Hematopoietic multipotent progenitor cell treated with erythropoietin and hydrocortisone succinate and interleukin-3 and kit ligand, for 15 days (in vitro differentiated cells): ENCODE data around the gene DAZAP1.
"Not testable (repeated sequence)": the region's sequence is repeated elsewhere in the genome, so short reads cannot be mapped to it uniquely, and the experiment has no call there.

Source experiments
- DNase-seq: peaks from one replicate; pipeline ENCODE4 v3.0.0-alpha.2; 2015; ENCODE audit warnings: low spot score

DAZAP1 gene

GRCh38 chr19:1426736-1427135, 19.4 kb downstream of the DAZAP1 start:
- no peak for DNase-seq

DNA sequence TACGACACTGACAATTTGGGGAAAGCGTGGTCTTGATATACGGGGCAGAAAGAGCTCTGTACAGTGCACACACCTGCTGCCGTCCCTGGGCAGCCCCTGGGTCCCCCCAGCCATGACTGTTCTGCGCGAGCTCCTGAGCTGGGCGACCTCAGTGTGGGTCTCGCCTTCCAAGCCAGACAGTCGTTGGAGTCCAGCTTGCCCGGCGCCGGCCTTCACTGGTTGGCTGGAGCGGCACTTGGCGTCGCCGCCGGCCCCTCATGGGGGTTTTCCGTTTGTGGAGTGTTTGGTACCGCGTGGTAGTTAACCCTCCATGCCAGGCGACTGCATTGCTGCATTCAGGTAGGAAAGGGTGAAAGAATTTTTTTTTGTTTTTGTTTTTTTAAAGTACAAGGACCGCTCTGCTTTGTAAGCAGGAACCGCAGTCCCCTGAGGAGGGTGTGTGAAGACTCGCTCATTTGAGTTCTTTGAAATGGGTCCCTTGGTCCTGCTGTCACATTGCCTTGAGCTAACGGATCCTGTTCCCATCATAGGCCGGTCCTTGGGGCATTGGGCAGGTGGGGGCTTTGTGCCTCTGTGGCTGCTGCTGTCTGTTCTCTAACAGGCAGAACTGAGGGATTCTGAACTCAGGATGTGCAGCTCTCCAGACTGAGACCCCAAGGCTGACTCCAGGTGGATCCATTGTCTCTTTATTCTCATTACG, 20.0 kb downstream of the DAZAP1 start:
- no peak for DNase-seq

GRCh38 chr19:1428738-1429391, 21.5 kb downstream of the DAZAP1 start:
- no peak for DNase-seq

DNA sequence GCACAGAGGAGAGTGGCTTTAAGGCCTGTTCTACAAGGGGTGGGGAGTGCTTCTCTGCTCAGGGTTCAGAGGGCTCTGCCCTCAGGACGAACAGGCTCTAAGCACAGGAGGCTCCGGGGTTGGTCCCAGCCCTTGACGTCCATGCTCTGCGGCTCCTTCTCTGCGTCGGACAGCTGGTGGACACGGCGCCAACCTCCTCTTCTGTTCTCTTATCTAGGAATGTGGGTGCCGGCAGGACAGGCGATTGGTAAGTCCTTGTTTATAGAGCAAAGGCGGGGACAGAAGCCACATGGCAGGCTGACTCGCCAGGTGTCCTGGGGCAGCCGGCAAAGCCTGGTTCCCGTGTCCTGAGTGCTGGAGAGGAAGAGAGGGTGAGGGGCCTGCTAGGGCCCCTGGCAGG, 22.4 kb downstream of the DAZAP1 start:
- DNase-seq: no peak

- no peak for DNase-seq
Measured at GRCh38 chr19:1430246-1430645, 22.9 kb downstream of the DAZAP1 start.

DNA sequence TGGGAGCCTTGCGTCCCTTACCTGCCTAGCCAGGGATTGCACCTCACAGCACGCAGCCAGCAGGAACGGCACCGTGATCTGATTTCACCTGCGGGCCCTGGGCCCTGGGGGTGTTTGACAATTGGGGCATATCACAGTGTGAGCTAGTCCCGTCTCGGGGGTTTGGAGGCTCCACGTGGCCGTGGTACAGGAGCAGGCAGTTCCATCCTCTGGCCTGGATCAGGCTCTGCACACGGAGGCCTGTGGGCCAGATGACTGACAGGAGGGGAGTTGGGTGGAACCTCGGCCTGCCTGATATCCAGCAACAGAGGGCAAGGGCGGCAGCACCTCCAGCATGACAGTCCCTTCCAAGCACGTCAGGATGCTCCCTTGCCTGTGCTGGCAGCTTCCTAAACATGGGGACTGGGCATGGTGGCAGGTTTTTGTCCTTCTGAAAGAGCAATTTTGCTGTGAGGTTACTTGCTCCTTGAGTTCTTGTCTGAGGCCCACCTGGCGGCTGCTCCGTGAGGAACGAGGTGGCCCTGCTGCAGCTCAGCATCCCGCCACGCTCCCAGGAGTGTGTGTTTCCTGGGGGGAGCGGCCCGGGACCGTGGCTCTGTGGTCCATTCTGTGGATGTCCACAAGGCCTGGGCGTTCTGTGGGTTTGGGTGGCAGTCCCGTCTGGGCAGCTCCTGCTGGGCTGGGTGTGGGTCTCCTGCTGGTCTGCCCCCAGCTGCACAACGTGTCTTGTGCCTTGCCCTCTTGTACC, 24.5 kb downstream of the DAZAP1 start:
- DNase-seq: no peak

GRCh38 chr19:1432507-1432887, 25.1 kb downstream of the DAZAP1 start:
- no peak for DNase-seq

DNA sequence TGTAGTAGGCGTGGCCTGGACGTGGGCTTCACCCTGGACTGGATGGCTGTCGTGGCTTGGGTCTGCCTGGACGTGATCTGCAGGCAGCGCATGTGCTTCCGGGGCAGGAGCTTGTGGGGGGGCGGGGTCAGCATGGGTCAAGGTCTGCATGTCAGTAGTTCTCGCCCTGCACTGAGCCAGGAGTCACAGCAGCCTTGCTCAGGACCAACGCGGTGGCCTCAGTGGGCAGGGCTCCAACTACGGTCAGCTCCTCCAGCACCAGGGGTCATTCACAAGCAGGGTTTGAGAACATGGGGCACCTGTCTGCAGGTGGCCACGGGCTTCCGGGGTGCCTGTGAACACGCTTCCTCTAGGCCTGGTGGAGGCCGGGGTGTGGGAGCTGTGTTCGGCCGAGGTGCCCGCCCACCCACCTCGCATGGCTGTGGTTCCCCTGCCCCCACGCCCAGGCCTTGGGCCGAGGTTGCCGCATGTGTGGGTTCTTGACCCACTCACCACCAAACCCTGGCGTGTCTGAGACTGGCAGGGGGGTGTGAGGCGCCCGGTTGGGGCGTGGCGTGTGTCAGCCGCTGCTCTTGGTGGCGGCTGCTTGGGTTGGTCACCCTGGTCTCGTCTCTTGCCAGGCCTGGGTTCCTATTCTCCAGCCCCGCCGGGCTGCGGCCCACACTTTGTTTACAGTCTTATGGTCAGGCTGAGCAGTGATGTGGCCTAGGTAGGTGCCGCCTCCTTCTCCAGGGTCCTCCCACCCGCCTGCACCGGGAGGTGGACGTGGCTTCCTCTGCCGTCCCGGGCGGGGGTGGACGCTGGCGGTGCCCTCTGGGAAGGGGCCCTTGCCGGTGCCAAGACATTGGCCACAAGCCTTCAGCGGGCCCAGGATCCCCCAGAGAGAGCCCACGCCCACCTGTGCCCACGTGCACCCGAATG, 26.0 kb downstream of the DAZAP1 start:
- no peak for DNase-seq

- DNase-seq: no peak
Measured at GRCh38 chr19:1434040-1434366, 26.6 kb downstream of the DAZAP1 start.

- no peak for DNase-seq
Measured at GRCh38 chr19:1434577-1435060, 27.2 kb downstream of the DAZAP1 start.

DNA sequence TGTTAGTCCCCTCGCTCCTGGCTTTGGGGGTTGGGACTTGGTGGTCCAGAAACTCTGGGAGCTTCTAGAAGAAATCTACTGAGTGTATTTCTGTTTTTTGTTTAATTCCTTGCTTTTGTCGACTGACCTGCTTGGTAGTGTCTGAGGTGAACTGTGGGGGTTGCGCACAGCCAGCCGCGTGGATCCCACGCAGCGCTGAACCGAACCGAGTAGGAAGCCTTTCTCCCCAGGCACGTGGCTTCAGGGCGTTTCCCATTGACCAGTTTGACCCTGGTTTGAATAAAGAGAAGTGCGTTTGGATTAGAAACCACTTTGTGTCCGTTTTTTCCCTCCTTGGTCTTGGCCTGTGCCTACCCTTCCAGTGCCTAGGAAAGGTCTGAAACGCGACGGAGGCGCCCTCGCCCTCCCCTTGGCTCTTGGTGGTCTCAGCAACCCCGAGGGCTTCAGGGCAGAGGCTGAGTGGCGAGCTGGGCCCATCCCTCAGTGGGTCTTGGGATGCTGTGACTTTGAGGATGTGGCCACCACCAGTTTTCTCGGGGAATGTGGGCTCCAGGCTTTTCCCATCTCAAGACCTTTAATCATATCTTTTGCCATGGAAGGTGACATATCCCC, 28.1 kb downstream of the DAZAP1 start:
- DNase-seq: no peak

- DNase-seq: no peak
Measured at GRCh38 chr19:1437609-1438008, 30.2 kb downstream of the DAZAP1 start.

GRCh38 chr19:1438035-1438932, 30.9 kb downstream of the DAZAP1 start, which contains the start of gene RPS15:
RPS15 (plus strand) TSS chr19:1438396; CDS start chr19:1438426, 30 bp downstream.
- DNase-seq: peak; percentile 96

- no peak for DNase-seq
Measured at GRCh38 chr19:1438933-1439354, 31.6 kb downstream of the DAZAP1 start.

DNA sequence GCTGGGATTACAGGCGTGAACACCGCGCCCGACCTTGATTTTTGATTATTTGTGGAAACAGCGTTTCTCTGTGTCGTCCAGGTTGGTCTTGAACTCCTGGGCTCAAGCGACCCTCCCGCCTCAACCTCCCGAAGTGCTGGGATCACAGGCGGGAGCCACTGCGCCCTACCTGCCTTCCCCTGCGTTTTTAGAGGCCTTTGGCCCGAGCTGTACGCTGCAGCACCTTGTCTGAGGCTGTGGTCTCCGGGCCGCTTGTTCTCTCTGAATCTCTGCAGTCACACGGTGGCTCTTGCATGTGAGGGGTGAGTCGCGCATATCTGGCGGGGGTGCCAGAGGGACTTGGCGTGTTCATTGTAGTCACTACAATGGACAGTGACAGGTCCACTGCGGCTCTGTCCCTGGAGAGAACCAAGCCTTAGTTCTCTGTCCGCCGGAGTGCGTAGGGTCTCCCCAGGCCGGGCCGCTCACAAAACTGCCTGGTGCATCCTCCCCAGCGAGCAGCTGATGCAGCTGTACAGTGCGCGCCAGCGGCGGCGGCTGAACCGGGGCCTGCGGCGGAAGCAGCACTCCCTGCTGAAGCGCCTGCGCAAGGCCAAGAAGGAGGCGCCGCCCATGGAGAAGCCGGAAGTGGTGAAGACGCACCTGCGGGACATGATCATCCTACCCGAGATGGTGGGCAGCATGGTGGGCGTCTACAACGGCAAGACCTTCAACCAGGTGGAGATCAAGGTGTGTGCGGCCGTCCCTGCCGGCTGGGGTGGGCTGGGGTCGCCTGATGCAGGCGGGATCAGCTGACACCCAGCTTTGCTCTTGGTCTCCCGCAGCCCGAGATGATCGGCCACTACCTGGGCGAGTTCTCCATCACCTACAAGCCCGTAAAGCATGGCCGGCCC, 32.4 kb downstream of the DAZAP1 start:
- DNase-seq: not testable (repeated sequence)

- no peak for DNase-seq
Measured at GRCh38 chr19:1440418-1440801, 33.0 kb downstream of the DAZAP1 start.

- DNase-seq: no peak
Measured at GRCh38 chr19:1441022-1441426, 33.6 kb downstream of the DAZAP1 start.

DNA sequence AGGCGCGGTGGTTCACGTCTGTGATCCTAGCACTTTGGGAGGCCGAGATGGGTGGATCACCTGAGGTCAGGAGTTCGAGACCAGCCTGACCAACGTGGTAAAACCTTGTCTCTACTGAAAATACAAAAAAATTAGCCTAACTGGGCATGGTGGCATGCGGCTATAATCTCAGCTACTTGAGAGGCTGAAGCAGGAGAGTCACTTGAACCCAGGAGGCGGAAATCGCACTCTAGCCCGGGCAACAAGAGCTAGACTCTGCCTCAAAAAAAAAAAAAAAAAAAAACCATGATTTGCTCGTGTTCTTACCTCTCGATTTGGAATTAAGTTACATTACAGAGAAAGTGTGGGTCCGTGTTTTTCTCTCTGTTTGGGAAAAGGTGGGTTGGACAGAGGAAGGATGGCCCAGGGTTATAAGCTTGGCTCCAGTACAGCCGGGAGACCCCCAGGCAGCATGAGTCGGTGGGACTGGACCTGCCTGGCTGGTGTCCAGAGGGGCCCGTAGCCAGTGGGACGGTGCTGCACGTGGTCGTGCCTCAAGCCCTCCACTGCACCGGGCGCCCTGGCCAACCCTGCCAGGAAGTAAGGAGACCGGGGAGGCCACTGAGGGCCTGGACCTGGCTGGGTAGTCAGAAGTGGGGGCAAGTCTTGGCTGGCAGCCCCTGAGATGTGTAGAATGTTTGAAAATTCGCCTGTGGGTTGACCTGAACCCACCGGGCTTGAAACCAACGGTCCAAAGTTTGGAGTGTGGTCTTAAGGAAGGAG, 34.5 kb downstream of the DAZAP1 start:
- no peak for DNase-seq
